HG03175 (cell line): ENCODE results near the gene PRSS27.
"Not testable (repeated sequence)": the region's sequence is repeated elsewhere in the genome, so short reads cannot be mapped to it uniquely, and the experiment has no call there.

Experiments used
- ATAC-seq: cut with Tn5 transposase; IDR thresholded peaks from one replicate; pipeline ENCODE4 v1.9.1; 2021; ENCODE audit warnings: mild to moderate bottlenecking, moderate library complexity; ENCODE audit not compliant: unreplicated experiment

PRSS27 gene

GRCh38 chr16:2678206-2678965 lies 41.6 kb downstream of the PRSS27 start:
- ATAC-seq = not testable (repeated sequence)

DNA sequence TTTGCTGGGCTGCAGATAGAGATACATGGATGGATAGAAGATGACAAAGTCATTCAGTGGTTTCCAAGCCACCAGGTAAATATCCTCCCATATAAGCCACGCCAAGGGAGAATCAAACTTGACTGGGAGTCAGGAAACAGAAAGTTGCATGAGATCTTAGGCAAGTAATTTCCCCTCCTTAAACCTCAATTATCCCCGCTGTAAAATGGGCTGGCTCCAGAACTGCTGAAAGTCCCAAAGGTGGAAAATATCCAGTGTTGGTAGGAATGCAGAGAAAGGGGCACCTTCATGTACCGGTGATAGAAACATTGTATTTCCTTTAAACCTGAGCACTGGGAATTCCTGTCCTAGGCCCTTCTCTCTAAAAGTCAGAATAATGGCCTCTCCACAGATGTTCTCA lies 43.1 kb downstream of the PRSS27 start:
- ATAC-seq = not testable (repeated sequence)

GRCh38 chr16:2675714-2676113 lies 44.3 kb downstream of the PRSS27 start:
- no peak for ATAC-seq

DNA sequence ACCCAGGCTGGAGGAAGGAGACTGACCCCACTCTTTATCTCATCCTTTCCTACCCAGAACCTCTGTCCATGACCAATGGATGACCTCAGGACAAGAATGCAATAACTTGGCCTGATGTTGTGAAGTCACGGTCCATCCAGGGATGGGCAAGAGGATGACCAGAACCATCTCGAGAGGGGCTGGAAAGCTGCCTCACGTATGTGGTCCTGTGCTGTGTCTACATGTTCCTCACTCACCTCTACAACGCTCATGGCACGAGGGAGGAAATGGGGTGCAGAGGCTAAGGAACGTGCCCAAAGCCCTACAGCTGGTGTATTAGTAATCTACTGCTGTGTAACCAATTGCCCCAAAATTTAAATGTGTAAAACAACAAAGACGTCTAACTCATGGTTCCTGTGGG lies 45.0 kb downstream of the PRSS27 start:
- no peak for ATAC-seq

- peak; percentile 90 for ATAC-seq
Measured at GRCh38 chr16:2673066-2673999, 46.7 kb downstream of the PRSS27 start.

DNA sequence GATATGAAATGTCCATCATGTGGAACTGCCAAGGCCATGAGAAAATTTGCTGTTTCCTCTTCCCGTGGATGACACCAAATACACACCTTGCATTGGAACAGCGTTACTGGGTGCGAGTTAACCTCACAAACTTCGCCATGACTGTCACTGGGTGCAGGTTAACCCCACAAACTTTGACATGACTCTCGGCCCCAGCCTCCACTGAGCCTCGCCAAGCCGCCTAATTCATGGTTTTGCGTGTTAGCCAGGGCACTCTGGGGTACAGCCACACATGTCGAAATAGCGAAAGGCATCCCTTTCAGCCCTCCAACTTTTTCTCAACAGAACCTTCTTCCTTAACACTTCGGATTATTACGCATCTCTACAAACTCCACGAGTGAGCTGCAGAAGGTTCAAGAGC lies 48.3 kb downstream of the PRSS27 start:
- no peak for ATAC-seq

GRCh38 chr16:2671193-2671592 lies 48.8 kb downstream of the PRSS27 start:
- not testable (repeated sequence) for ATAC-seq

- not testable (repeated sequence) for ATAC-seq
Measured at GRCh38 chr16:2670017-2670416, 50.0 kb downstream of the PRSS27 start.

DNA sequence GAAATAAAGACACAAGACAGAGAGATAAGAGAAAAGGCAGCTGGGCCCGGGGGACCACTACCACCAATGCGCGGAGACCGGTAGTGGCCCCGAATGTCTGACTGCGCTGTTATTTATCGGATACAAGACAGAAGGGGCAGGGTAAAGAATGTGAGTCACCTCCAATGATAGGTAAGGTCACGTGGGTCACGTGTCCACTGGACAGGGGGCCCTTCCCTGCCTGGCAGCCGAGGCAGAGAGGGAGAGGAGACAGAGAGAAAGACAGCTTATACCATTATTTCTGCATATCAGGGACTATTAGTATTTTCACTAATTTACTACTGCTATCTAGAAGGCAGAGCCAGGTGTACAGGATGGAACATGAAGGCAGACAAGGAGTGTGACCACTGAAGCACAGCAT lies 50.4 kb downstream of the PRSS27 start:
- ATAC-seq = not testable (repeated sequence)

DNA sequence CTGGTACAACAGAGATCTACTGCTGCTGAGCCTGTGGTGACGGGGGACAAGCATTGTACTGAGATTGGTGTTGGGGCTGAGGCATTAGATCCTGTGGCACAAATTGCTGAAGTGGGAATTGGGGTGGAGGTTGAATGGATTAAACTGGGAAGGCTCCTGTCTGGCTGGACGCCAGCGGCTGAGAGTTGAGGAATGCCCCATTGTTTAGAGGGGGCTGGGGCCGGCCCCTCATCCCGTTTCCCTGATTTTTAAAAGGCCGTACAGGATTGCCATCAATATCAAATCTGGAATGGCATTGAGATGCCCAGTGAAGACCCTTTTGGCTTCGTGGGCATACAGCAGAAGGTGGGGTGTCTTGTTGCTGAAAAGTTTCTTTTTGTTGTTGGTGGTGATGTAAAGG lies 53.4 kb downstream of the PRSS27 start:
- not testable (repeated sequence) for ATAC-seq

- no peak for ATAC-seq
Measured at GRCh38 chr16:2664574-2664982, 55.4 kb downstream of the PRSS27 start.

- no peak for ATAC-seq
Measured at GRCh38 chr16:2663553-2664546, 56.2 kb downstream of the PRSS27 start.
